Stimulated activated CD4-positive, alpha-beta T cell treated with anti-CD3 and anti-CD28 coated beads, Interleukin-1b, Interleukin-23, amount 100 ng/mL, for 1 hour (primary cell): ENCODE measurements around the gene SRL.
"Not testable (repeated sequence)": the region's sequence is repeated elsewhere in the genome, so short reads cannot be mapped to it uniquely, and the experiment has no call there.

Source experiments
- DNase-seq, 2 donors: peaks; one replicate each; pipeline ENCODE4 v3.0.0-alpha.2; 2020; ENCODE audit warnings: low read depth in 2 of 2

SRL gene

GRCh38 chr16:4227040-4227332 lies 14.9 kb downstream of the SRL start:
- DNase-seq = no peak

DNA sequence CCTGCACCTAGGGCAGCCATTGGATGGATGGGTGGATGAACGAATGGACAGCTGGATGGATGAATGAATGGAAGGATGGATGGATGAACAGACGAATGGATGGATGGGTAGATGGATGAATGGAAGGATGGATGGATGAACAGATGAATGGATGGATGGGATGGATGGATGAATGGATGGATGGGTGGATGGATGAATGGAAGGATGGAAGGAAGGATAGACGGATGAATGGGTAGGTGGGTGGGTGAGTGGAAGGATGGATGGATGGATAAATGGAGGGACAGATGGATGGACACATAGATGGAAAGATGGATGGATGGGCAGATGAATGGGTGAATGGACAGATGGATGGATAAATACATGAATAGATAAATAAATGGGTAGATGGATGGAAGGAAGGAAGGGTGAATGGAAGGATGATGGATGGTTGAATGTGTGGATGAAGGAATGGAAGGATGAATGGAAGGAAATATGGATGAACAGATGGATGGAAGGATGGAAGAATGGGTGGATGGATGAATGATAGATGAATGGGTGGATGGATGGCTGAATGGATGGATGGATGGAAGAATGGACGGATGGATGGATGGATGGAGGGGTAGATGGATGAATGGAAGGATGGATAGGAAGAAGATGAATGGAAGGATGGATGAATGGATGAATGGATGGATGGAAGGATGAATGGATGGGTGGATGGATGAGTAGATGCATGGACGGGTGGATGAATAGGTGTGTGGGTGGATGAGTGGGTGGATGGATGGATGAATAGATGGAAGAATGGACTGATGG lies 15.4 kb downstream of the SRL start:
- no peak for DNase-seq

DNA sequence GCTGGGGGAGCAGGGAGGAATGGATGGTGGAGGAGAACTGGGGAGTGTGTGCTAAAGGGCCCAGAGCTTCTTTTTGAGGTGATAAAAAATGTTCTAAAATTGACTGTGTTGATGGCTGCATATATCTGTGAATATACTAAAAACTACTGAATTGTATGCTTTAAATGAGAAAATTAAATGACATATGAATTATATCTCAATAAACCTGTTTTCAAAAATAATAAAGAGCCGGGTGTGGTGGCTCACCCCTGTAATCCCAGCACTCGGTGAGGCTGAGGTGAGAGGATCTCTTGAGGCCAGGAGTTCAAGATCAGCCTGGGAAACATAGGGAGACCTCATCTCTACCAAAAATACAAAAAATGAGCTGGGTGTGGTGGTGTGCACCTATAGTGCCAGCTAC lies 16.8 kb downstream of the SRL start:
- no peak for DNase-seq

- no peak for DNase-seq
These were observed 21.5 kb downstream of the SRL start for GRCh38 chr16:4220358-4220757.

GRCh38 chr16:4218202-4218601 lies 23.7 kb downstream of the SRL start:
- no peak for DNase-seq

DNA sequence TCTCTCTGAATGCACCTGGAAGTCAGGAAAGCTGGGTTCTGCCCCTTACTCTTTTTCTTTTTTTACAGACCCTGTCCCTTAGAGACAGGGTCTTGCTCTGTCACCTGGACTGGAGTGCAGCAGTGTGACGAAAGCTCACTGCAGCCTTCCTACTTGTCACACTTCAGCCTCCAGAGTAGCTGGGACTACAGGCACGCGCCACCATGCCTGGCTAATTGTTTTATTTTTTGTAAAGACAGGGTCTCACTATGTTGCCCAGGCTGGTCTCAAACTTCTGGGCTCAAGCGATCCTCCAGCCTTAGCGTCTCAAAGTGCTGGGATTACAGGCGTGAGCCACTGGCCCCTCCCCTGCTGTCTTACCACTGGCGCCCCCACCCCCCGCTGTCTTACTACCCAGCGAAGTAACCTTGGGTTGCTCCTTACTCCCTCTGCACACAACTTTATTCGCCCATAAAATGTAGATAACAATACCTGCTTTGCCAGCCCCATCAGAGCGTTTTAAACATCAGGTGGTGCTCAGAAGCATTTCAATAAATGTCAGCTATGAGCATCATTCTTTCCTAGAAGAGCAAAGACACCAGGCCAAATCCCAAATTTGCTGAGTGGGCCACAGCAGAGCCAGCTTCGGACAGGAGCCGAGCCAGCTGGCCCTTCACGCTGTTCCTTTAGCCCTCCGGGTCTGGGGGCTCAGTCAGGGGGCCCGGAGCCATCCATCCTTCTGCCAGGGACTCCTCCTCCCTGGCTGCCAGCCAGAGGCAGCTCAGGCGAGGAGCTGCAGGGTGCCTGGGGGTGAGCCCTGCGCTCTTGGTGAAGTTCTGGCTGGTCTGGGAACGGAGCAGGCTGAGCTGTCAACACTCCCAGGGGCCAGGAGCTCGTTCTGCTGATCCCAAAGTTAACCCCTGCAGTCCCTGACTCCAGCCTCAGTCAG lies 24.4 kb downstream of the SRL start:
- no peak for DNase-seq

DNA sequence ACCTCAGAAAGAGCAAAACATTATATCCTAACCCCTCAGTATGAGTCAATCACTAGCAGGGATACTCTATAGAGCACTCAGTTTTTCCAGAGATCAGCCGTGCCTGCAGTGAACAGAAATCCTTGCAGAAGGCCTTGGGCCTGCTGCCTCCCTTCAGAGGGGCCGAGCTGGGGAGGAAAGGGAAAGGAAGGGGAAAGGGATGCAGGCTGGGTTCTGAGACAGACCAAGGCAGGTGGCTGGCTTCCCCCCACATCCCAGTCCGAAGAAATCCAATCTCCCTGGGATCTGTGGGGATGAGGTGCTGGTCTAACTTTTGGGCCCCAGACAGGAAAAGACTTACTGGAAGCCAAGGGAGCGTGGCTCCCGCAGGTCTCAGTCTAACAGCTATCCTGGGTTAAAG lies 25.3 kb downstream of the SRL start:
- no peak for DNase-seq

- DNase-seq = no peak
These were observed 26.8 kb downstream of the SRL start for GRCh38 chr16:4215106-4215505.

DNA sequence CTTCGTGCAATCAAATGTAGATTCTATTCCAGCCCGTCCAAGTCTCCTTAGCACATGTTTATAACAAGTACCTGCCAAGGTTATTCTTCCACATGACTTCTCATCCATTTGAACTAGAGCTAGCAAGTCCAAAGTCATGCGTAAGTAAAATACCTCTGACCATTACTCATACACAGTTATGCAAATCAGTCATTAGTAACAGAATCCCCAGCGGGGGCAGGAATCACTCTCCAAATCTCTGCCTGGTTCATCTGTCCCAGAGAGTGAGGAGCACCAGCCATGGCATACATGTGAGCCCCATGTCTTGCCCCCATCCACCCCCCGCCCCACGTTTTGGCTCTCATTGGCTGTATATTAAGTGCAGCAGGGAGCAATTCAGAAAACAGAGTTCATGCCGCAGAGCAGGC lies 27.7 kb downstream of the SRL start:
- DNase-seq = no peak

DNA sequence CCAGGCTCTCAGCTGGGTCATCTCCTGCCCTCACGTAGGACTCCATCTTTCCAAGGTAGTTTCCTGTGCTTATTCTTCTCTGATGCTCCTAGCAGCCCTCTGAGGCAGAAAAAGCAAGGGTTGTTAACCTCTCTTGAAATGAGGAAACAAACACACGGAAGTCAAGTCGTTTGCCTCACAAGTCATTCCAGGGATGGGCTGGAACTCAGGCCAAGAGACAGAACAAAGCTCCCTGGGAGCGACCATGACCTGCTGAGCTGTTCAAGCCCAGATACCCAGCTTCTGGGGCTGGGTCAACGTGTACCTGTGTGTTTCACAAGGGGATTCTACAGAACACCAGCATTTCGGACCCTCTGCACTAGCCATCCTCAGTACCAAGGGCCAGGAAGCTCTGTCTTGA lies 28.1 kb downstream of the SRL start:
- no peak for DNase-seq

DNA sequence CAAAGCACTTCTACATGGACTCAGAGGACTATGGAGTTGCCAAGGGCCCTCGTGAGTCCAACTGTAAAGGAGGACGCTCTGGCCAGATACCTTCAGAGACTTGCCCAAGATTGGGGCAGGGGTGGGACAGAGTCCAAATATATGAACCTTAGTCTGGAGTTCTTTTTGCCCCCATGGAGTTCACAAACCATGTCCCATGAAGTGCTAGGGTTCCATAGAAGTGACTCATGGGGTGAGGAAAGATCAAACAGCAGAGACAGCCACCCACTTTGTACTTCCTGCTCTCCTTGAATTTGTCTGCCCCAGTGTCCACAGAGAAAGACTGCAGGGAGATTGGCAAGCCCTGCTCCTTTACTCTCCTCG lies 29.0 kb downstream of the SRL start:
- DNase-seq = no peak

DNA sequence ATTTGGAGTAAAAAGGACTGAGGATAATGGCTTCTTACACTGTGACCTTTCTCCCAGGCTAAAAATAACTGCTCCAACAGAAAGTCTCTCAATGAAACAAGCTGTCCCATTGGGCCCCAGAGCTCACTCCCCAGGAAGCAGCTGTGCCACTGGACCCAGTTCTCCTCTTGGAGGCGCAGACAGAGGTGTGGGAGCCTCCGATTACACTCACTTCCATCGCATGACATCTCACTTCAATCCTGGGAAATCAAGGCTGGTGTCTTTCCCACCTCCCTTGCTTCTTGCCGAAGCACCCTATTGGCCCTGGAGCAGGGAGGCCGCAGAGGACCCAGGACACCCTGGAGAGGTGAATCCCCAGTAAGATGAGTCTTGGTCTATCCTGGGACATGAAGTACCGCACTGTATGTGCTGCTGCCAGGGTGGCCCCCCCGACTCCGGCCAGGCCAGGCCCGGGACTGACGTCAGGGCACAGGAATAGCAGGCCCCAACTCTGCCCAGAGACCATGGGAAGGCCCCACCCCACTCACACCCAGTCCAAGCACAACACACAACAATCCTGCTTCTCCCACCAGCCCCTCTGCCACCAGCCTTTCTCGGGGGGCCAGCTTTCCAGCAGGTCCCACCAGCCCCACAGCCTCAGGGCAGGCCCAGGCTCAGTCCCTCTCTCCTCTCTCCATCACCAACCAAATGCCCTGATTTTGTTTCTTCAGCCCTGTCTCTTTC lies 29.5 kb downstream of the SRL start:
- DNase-seq = no peak

DNA sequence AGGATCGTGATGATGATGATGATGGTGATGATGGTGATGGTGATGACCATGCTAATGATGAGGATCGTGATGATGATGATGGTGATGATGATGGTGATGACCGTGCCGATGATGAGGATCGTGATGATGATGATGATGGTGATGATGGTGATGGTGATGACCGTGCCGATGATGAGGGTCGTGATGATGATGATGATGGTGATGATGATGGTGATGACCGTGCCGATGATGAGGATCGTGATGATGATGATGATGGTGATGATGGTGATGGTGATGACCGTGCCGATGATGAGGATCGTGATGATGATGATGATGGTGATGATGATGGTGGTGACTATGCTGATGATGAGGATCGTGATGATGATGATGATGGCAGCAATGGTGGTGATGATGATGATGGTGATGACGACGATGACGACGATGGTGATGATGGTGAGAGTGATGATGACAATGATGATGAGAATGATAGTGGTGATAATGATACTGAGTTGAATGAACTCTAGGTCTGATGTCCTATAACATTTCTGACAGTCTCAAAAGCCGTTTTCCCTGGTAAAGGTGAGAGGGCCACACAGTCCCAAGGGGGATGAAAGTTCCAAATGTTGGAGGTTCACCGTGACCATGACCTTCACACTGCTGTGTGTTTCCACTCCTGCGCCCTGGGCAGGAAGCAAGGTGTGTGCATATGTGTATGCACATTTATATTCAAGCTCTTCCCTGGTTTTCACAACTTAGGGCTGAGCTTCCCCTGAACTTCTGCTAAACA lies 30.3 kb downstream of the SRL start:
- DNase-seq = not testable (repeated sequence)

DNA sequence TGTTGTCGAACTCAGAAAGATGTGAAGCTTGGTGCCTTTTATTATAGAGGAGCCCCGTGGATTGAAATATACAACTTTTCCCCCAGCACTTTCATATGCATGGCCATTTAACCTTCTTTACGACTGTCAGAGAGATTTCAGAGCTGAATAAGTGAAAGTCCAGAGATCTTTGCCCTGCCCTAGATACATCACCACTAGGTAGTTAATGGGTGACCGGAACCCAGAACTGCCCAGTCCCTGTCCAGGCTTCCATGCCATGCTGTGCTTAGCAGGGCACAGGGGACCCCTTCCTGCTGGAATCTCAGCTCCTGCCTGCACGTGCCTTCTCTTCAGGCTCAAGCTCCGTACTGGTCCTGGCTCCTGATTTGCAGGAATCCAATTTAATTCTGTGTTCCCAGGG lies 32.2 kb downstream of the SRL start:
- DNase-seq = no peak

- DNase-seq = no peak
These were observed 33.5 kb downstream of the SRL start for GRCh38 chr16:4208341-4208751.

DNA sequence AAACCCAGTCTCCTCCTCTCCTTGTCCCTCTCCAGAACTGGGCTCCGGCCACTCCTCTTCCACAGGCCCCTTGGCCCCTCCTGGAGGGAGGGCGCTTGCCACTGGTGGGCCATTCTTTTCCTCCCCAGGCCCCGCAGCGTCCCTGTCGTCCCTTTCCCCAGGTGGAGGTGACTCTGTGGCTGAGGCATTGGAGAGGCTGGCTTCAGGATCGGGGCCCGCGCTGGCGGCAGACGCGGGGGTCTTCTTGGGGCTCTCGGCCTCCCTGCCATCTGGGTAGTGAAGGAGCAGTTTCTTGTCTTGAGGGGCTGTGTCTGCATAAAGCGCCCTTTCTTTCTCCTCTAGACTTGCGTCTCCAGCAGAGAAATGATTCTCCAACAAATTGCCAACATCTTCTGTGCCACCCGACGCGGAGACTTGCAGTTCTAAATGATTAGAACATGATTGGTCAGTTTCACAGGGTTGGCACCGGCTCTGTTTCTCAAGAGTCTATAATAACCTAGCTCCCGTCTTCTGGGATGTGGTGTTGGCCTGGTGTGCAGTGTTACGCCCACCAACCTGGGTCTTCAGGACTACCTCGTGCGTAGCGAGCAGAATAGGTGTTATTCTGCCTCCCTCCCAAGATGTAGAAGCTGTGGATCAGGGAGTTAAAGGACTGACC lies 34.1 kb downstream of the SRL start:
- no peak for DNase-seq

GRCh38 chr16:4207229-4207628 lies 34.7 kb downstream of the SRL start:
- DNase-seq = no peak

GRCh38 chr16:4206680-4207079 lies 35.2 kb downstream of the SRL start:
- no peak for DNase-seq

DNA sequence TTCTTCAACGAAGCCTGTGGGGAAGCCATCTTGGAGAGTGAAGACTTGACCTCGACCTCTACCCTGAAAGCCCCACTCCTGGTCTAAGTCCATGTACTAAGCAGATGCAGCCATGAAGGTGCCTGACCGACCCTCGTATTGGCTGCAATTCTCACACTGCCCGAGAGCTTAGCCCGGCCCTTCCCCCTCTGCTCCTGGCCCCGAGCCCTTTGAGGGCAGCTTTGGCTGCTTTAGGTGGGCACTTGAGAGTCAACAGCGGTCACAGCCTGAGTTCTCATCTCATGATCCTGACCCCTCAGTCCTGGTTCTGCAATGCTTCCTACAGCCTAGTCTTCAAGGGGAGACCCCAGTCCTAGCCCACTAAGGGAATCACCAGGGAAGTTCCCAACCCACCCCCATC lies 35.9 kb downstream of the SRL start:
- DNase-seq = no peak

DNA sequence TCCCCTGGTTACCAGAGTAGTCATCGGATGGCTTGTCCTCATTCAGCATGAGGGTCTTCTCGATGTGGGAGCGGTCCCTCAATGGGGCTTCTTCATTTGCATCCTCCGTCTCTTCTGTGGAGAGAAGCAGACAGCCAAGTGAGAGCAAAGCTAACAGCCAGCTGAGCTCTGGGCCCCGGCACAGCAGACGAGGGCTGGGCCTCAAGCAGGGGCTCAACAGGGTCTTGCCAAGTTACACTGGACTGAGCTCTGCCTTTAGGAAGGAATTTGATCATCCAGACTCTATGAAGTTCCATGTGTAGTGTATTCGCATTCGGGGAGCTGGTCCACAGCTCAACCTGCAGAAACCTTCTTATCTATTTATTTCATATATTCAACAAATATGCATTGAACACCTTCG lies 37.4 kb downstream of the SRL start:
- DNase-seq = no peak

DNA sequence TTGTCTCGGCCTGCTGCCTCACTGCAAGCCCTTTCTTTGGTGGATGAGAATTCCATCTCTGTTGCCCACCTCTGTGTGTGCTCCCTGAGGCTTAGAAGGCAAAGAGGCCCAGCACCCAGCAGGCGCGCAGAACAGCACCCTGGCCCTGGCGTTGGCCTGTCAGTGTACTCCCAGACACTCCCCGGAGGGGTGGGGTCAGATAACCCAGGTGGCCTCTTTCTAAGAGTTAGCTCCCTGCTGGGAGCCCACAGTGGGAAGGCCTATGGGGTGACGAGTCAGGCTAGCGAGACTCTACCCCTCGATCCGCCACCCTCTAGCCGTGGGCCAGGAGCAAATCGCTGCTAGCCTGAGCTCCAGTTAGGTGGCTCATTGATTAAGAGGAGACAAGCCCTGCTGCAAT lies 38.1 kb downstream of the SRL start:
- DNase-seq = no peak
